MM.1S (cell line): ENCODE data around the gene ZNF771.

Source experiments
- CTCF ChIP-seq: fragments of 300-600 bp; sonication (generic); IDR thresholded peaks from 2 replicates; pipeline ENCODE4 v1.5.1; 2016; ENCODE audit warnings: antibody characterized with exemption, low read length, mixed read lengths
- EZH2 ChIP-seq: fragments of 300-600 bp; sonication (generic); optimal IDR thresholded peaks from 2 replicates; pipeline ENCODE3; 2017; ENCODE audit warnings: low read depth, mild to moderate bottlenecking, antibody characterized with exemption, low read length, mixed read lengths

GRCh38 chr16:30380803-30381208 lies 26.6 kb upstream of the ZNF771 start:
- TF ChIP-seq EZH2 (no peak), CTCF (no peak)
